ENCODE measurements around the gene MAST3.

Gene MAST3

GRCh38 chr19:18165794-18166544 lies 68.4 kb downstream of the MAST3 start:
- no peak overlapping the region for H2AFZ ChIP-seq (ENCODE audit: low read depth, low read length)
- H3K9me3 ChIP-seq (ENCODE audit: control insufficient read depth, low read length) = no peaks in the 10 kb centered on the region
- peaks cover 8% of the 10 kb centered on the region for H3K4me1 ChIP-seq (ENCODE audit: control insufficient read depth, insufficient read depth, low read depth, low read length)
- no peak overlapping the region for H2BK120ac ChIP-seq (ENCODE audit: low read depth, low read length)
- H3K23ac ChIP-seq (ENCODE audit: low read length in 2 of 2) = no peak overlapping the region
- H4K91ac ChIP-seq (ENCODE audit: low read length) = no peak overlapping the region
- H3K9ac ChIP-seq (ENCODE audit: low read length) = no peak overlapping the region
- H2AK5ac ChIP-seq (ENCODE audit: low read length, severe bottlenecking) = no peak overlapping the region
- no peak overlapping the region for H3K18ac ChIP-seq (ENCODE audit: low read depth in 1 of 2, low read length in 2 of 2)
- no peak overlapping the region for H2BK5ac ChIP-seq (ENCODE audit: low read depth, low read length, poor library complexity, severe bottlenecking)
- H3K36me3 ChIP-seq (ENCODE audit: control insufficient read depth in 1 of 2, insufficient read depth in 2 of 2, low read depth in 1 of 2, low read length in 2 of 2) = peaks cover 65 to 90% of the 10 kb centered on the region in 2 experiments
- WGBS = 97% methylated on average over 15 of the region's 15 CpGs
- no peak for DNase-seq
- H3K79me1 ChIP-seq (replicated peaks; ENCODE audit: low read length, poor library complexity, severe bottlenecking) = peaks cover 21% of the 10 kb centered on the region
- no peak overlapping the region for H2BK15ac ChIP-seq (ENCODE audit: low read depth, poor library complexity, severe bottlenecking)
- no peak overlapping the region for H3K27ac ChIP-seq (ENCODE audit: low read length, poor library complexity, severe bottlenecking)
- H3K27me3 ChIP-seq (ENCODE audit: control insufficient read depth in 1 of 2, insufficient read depth in 1 of 2, low read length in 2 of 2) = no peaks in the 10 kb centered on the region
- no peak overlapping the region for H3K4ac ChIP-seq (ENCODE audit: low read depth in 1 of 2, low read length in 2 of 2)
- no peak overlapping the region for H4K8ac ChIP-seq (ENCODE audit: low read length)
- H3K4me3 ChIP-seq (ENCODE audit: insufficient read depth in 1 of 2, low read depth in 1 of 2, low read length in 2 of 2) = no peak overlapping the region
- no peak overlapping the region for H3K14ac ChIP-seq (ENCODE audit: low read length in 2 of 2)
- H2BK12ac ChIP-seq (ENCODE audit: low read length in 2 of 2) = no peak overlapping the region
- no peak overlapping the region for H3K4me2 ChIP-seq (ENCODE audit: low read length, poor library complexity, severe bottlenecking)

GRCh38 chr19:18167011-18167410 lies 69.4 kb downstream of the MAST3 start:
- no peak overlapping the region for H2AFZ ChIP-seq (ENCODE audit: low read depth, low read length)
- 95% methylated on average over 21 of the region's 21 CpGs for WGBS
- no peak overlapping the region for H3K14ac ChIP-seq (ENCODE audit: low read length in 2 of 2)

GRCh38 chr19:18167975-18168645 lies 70.5 kb downstream of the MAST3 start:
- H3K14ac ChIP-seq (ENCODE audit: low read length in 2 of 2) = no peak overlapping the region
- no peak overlapping the region for H2AFZ ChIP-seq (ENCODE audit: low read depth, low read length)
- no peak overlapping the region for H3K27ac ChIP-seq (ENCODE audit: low read length, poor library complexity, severe bottlenecking)
- no peak overlapping the region for H3K4me3 ChIP-seq (ENCODE audit: insufficient read depth in 1 of 2, low read depth in 1 of 2, low read length in 2 of 2)
- H2AK5ac ChIP-seq (ENCODE audit: low read length, severe bottlenecking) = no peak overlapping the region
- peaks cover 52 to 83% of the 10 kb centered on the region in 2 experiments for H3K36me3 ChIP-seq (ENCODE audit: control insufficient read depth in 1 of 2, insufficient read depth in 2 of 2, low read depth in 1 of 2, low read length in 2 of 2)
- H3K9me3 ChIP-seq (ENCODE audit: control insufficient read depth, low read length) = no peaks in the 10 kb centered on the region
- peaks cover 2% of the 10 kb centered on the region for H3K4me1 ChIP-seq (ENCODE audit: control insufficient read depth, insufficient read depth, low read depth, low read length)
- H3K9ac ChIP-seq (ENCODE audit: low read length) = no peak overlapping the region
- H4K91ac ChIP-seq (ENCODE audit: low read length) = no peak overlapping the region
- H2BK12ac ChIP-seq (ENCODE audit: low read length in 2 of 2) = no peak overlapping the region
- no peak overlapping the region for H3K4ac ChIP-seq (ENCODE audit: low read depth in 1 of 2, low read length in 2 of 2)
- H2BK15ac ChIP-seq (ENCODE audit: low read depth, poor library complexity, severe bottlenecking) = no peak overlapping the region
- no peak overlapping the region for H3K23ac ChIP-seq (ENCODE audit: low read length in 2 of 2)
- peak; percentile 47 for DNase-seq
- no peak overlapping the region for H4K8ac ChIP-seq (ENCODE audit: low read length)
- no peak overlapping the region for H3K4me2 ChIP-seq (ENCODE audit: low read length, poor library complexity, severe bottlenecking)
- H3K18ac ChIP-seq (ENCODE audit: low read depth in 1 of 2, low read length in 2 of 2) = no peak overlapping the region
- 76% methylated on average over 12 of the region's 14 CpGs for WGBS
- H3K27me3 ChIP-seq (ENCODE audit: control insufficient read depth in 1 of 2, insufficient read depth in 1 of 2, low read length in 2 of 2) = no peaks in the 10 kb centered on the region
- no peak overlapping the region for H2BK5ac ChIP-seq (ENCODE audit: low read depth, low read length, poor library complexity, severe bottlenecking)
- H3K79me1 ChIP-seq (replicated peaks; ENCODE audit: low read length, poor library complexity, severe bottlenecking) = peaks cover 10% of the 10 kb centered on the region
- H2BK120ac ChIP-seq (ENCODE audit: low read depth, low read length) = no peak overlapping the region

More at GRCh38 chr19:18167011-18167410, 69.4 kb downstream of the MAST3 start:
- Histone ChIP-seq H3K9ac (ENCODE audit: low read length) (no peak overlapping the region), H3K27ac (ENCODE audit: low read length, poor library complexity, severe bottlenecking) (no peak overlapping the region), H2BK120ac (ENCODE audit: low read depth, low read length) (no peak overlapping the region), H3K18ac (ENCODE audit: low read depth in 1 of 2, low read length in 2 of 2) (no peak overlapping the region), H3K4me3 (ENCODE audit: insufficient read depth in 1 of 2, low read depth in 1 of 2, low read length in 2 of 2) (no peak overlapping the region), H2AK5ac (ENCODE audit: low read length, severe bottlenecking) (no peak overlapping the region), H2BK5ac (ENCODE audit: low read depth, low read length, poor library complexity, severe bottlenecking) (no peak overlapping the region), H4K8ac (ENCODE audit: low read length) (no peak overlapping the region), H3K79me1 (replicated peaks; ENCODE audit: low read length, poor library complexity, severe bottlenecking) (peaks cover 15% of the 10 kb centered on the region), H2BK12ac (ENCODE audit: low read length in 2 of 2) (no peak overlapping the region), H3K36me3 (ENCODE audit: control insufficient read depth in 1 of 2, insufficient read depth in 2 of 2, low read depth in 1 of 2, low read length in 2 of 2) (peaks cover 62 to 91% of the 10 kb centered on the region in 2 experiments), H4K91ac (ENCODE audit: low read length) (no peak overlapping the region), H3K23ac (ENCODE audit: low read length in 2 of 2) (no peak overlapping the region), H2BK15ac (ENCODE audit: low read depth, poor library complexity, severe bottlenecking) (no peak overlapping the region), H3K4ac (ENCODE audit: low read depth in 1 of 2, low read length in 2 of 2) (no peak overlapping the region), H3K27me3 (ENCODE audit: control insufficient read depth in 1 of 2, insufficient read depth in 1 of 2, low read length in 2 of 2) (no peaks in the 10 kb centered on the region), H3K4me2 (ENCODE audit: low read length, poor library complexity, severe bottlenecking) (no peak overlapping the region), H3K9me3 (ENCODE audit: control insufficient read depth, low read length) (no peaks in the 10 kb centered on the region), H3K4me1 (ENCODE audit: control insufficient read depth, insufficient read depth, low read depth, low read length) (no peaks in the 10 kb centered on the region)
- DNase-seq = no peak

- H3K14ac ChIP-seq (ENCODE audit: low read length in 2 of 2) = no peak overlapping the region
- no peak overlapping the region for H2AFZ ChIP-seq (ENCODE audit: low read depth, low read length)
- H3K36me3 ChIP-seq (ENCODE audit: control insufficient read depth in 1 of 2, insufficient read depth in 2 of 2, low read depth in 1 of 2, low read length in 2 of 2) = peaks cover 47 to 76% of the 10 kb centered on the region in 2 experiments
- no peak overlapping the region for H4K91ac ChIP-seq (ENCODE audit: low read length)
- no peak for DNase-seq
- H3K9me3 ChIP-seq (ENCODE audit: control insufficient read depth, low read length) = no peaks in the 10 kb centered on the region
- peaks cover 6% of the 10 kb centered on the region for H3K79me1 ChIP-seq (replicated peaks; ENCODE audit: low read length, poor library complexity, severe bottlenecking)
- no peak overlapping the region for H3K18ac ChIP-seq (ENCODE audit: low read depth in 1 of 2, low read length in 2 of 2)
- no peak overlapping the region for H3K23ac ChIP-seq (ENCODE audit: low read length in 2 of 2)
- no peak overlapping the region for H3K27ac ChIP-seq (ENCODE audit: low read length, poor library complexity, severe bottlenecking)
- no peak overlapping the region for H3K4ac ChIP-seq (ENCODE audit: low read depth in 1 of 2, low read length in 2 of 2)
- no peak overlapping the region for H4K8ac ChIP-seq (ENCODE audit: low read length)
- H3K9ac ChIP-seq (ENCODE audit: low read length) = no peak overlapping the region
- H2BK120ac ChIP-seq (ENCODE audit: low read depth, low read length) = no peak overlapping the region
- no peak overlapping the region for H2BK12ac ChIP-seq (ENCODE audit: low read length in 2 of 2)
- no peak overlapping the region for H2BK5ac ChIP-seq (ENCODE audit: low read depth, low read length, poor library complexity, severe bottlenecking)
- H3K4me3 ChIP-seq (ENCODE audit: insufficient read depth in 1 of 2, low read depth in 1 of 2, low read length in 2 of 2) = no peak overlapping the region
- H3K4me1 ChIP-seq (ENCODE audit: control insufficient read depth, insufficient read depth, low read depth, low read length) = peaks cover 8% of the 10 kb centered on the region
- no peak overlapping the region for H3K4me2 ChIP-seq (ENCODE audit: low read length, poor library complexity, severe bottlenecking)
- 95% methylated on average over 66 of the region's 66 CpGs for WGBS
- H3K27me3 ChIP-seq (ENCODE audit: control insufficient read depth in 1 of 2, insufficient read depth in 1 of 2, low read length in 2 of 2) = no peaks in the 10 kb centered on the region
- no peak overlapping the region for H2AK5ac ChIP-seq (ENCODE audit: low read length, severe bottlenecking)
- H2BK15ac ChIP-seq (ENCODE audit: low read depth, poor library complexity, severe bottlenecking) = no peak overlapping the region
Observed at GRCh38 chr19:18168673-18169381, 71.2 kb downstream of the MAST3 start.

Data from mesenchymal stem cell (in vitro differentiated cells and primary cell).